H9 (cell line): ENCODE data around the gene EML5. TPM values are rescaled to one million over a fixed set of nuclear protein-coding genes. Genes with fewer than 3 reads are reported as not detected.

Source experiments
- DNase-seq: peaks from one replicate; pipeline ENCODE4 v3.0.0-alpha.2; 2017
- H2AFZ ChIP-seq: one replicate; pipeline ENCODE4 v1.6.1; 2013; ENCODE audit warnings: mild to moderate bottlenecking, low read length, control low read depth, moderate library complexity
- H2AK5ac ChIP-seq: 2 replicates; pipeline ENCODE4 v1.6.1; 2013; ENCODE audit warnings: low read length, control low read depth, mixed read lengths; ENCODE audit not compliant: insufficient read length
- H2BK120ac ChIP-seq: one replicate; pipeline ENCODE4 v1.6.1; 2013; ENCODE audit warnings: low read depth, mild to moderate bottlenecking, low read length, control low read depth, inconsistent platforms; ENCODE audit not compliant: poor library complexity, severe bottlenecking
- H2BK12ac ChIP-seq: 2 replicates; pipeline ENCODE4 v1.6.1; 2013; ENCODE audit warnings: low read length, control low read depth, mixed read lengths, low read depth; ENCODE audit not compliant: insufficient read length
- H2BK15ac ChIP-seq: 2 replicates; pipeline ENCODE4 v1.6.1; 2013; ENCODE audit warnings: low read depth, low read length, control low read depth
- H2BK20ac ChIP-seq: one replicate; pipeline ENCODE4 v1.6.1; 2013; ENCODE audit warnings: low read depth, mild to moderate bottlenecking, low read length, control low read depth, inconsistent platforms; ENCODE audit not compliant: poor library complexity, severe bottlenecking
- H2BK5ac ChIP-seq: 2 replicates; pipeline ENCODE4 v1.6.1; 2013; ENCODE audit warnings: low read length, control low read depth, mixed read lengths; ENCODE audit not compliant: insufficient read length
- H3K14ac ChIP-seq: 2 replicates; pipeline ENCODE4 v1.6.1; 2013; ENCODE audit warnings: low read length, control low read depth; ENCODE audit not compliant: insufficient read depth
- H3K18ac ChIP-seq: 2 replicates; pipeline ENCODE4 v1.6.1; 2013; ENCODE audit warnings: low read depth, mild to moderate bottlenecking, mixed read lengths, low read length, control low read depth; ENCODE audit not compliant: insufficient read length
- H3K23ac ChIP-seq: 2 replicates; pipeline ENCODE4 v1.6.1; 2013; ENCODE audit warnings: low read length, control low read depth, mixed read lengths, low read depth; ENCODE audit not compliant: insufficient read length
- H3K23me2 ChIP-seq: 2 replicates; pipeline ENCODE4 v1.6.1; 2013; ENCODE audit warnings: low read depth, mild to moderate bottlenecking, mixed read lengths, low read length, control low read depth; ENCODE audit not compliant: insufficient read length, poor library complexity, severe bottlenecking
- H3K27ac ChIP-seq: 2 replicates; pipeline ENCODE4 v1.5.1; 2013; ENCODE audit warnings: low read length, control low read depth, mixed read lengths, low read depth; ENCODE audit not compliant: insufficient read length
- H3K27me3 ChIP-seq: 2 replicates; pipeline ENCODE4 v1.6.1; 2013; ENCODE audit warnings: low read length, control low read depth, inconsistent platforms; ENCODE audit not compliant: insufficient read depth
- H3K4ac ChIP-seq: 2 replicates; pipeline ENCODE4 v1.6.1; 2013; ENCODE audit warnings: low read depth, mild to moderate bottlenecking, control low read depth, inconsistent platforms, low read length, moderate library complexity
- H3K4me1 ChIP-seq: 2 replicates; pipeline ENCODE4 v1.6.1; 2013; ENCODE audit warnings: low read length, control low read depth, inconsistent platforms; ENCODE audit not compliant: insufficient read depth
- H3K4me2 ChIP-seq: 2 replicates; pipeline ENCODE4 v1.6.1; 2013; ENCODE audit warnings: low read length, control low read depth, mixed read lengths; ENCODE audit not compliant: insufficient read length, insufficient read depth
- H3K56ac ChIP-seq: 2 replicates; pipeline ENCODE4 v1.6.1; 2013; ENCODE audit warnings: low read depth, mild to moderate bottlenecking, mixed read lengths, low read length, control low read depth; ENCODE audit not compliant: insufficient read length
- H3K79me1 ChIP-seq: 2 replicates; pipeline ENCODE4 v1.6.1; 2013; ENCODE audit warnings: low read depth, mild to moderate bottlenecking, moderate library complexity, low read length, control low read depth, inconsistent platforms; ENCODE audit not compliant: insufficient read depth, poor library complexity, severe bottlenecking
- H3K79me2 ChIP-seq: 2 replicates; pipeline ENCODE4 v1.6.1; 2013; ENCODE audit warnings: low read length, control low read depth, inconsistent platforms; ENCODE audit not compliant: insufficient read depth
- H3K9ac ChIP-seq: 2 replicates; pipeline ENCODE4 v1.6.1; 2013; ENCODE audit warnings: low read length, control low read depth, mixed read lengths; ENCODE audit not compliant: insufficient read length; ENCODE audit errors: extremely low read depth
- H3K9me3 ChIP-seq: one replicate; pipeline ENCODE4 v1.6.1; 2013; ENCODE audit warnings: low read depth, low read length, inconsistent platforms; ENCODE audit not compliant: control insufficient read depth
- H3T11ph ChIP-seq: one replicate; pipeline ENCODE4 v1.6.1; 2013; ENCODE audit warnings: mild to moderate bottlenecking, low read length, control low read depth, inconsistent platforms
- H4K20me1 ChIP-seq: one replicate; pipeline ENCODE4 v1.6.1; 2013; ENCODE audit not compliant: control insufficient read depth, insufficient read length, insufficient read depth
- H4K5ac ChIP-seq: 2 replicates; pipeline ENCODE4 v1.6.1; 2013; ENCODE audit warnings: low read depth, mild to moderate bottlenecking, mixed read lengths, low read length, control low read depth; ENCODE audit not compliant: insufficient read length
- H4K8ac ChIP-seq: replicated peaks from 2 replicates; pipeline ENCODE4 v1.6.1; 2013; ENCODE audit warnings: low read length, control low read depth, mixed read lengths, low read depth; ENCODE audit not compliant: insufficient read length
- H4K91ac ChIP-seq: 2 replicates; pipeline ENCODE4 v1.6.1; 2013; ENCODE audit warnings: low read depth, mild to moderate bottlenecking, moderate library complexity, mixed read lengths, low read length, control low read depth; ENCODE audit not compliant: insufficient read length
- H3K27ac Mint-ChIP-seq, 3 experiments: 2 replicates in 2 of 3; 3 replicates in 1 of 3; pipeline ENCODE4 v1.8.0; 2020 to 2021; ENCODE audit warnings: mixed read lengths in 3 of 3, mild to moderate bottlenecking in 1 of 3, moderate library complexity in 1 of 3
- H3K27me3 Mint-ChIP-seq: 2 replicates; pipeline ENCODE4 v1.8.0; 2021; ENCODE audit warnings: low read depth, mild to moderate bottlenecking, moderate library complexity, mixed read lengths
- H3K36me3 Mint-ChIP-seq, 3 experiments: 2 replicates in 2 of 3; 3 replicates in 1 of 3; pipeline ENCODE4 v1.8.0; 2020 to 2021; ENCODE audit warnings: low read depth in 3 of 3, mixed read lengths in 3 of 3; ENCODE audit not compliant: insufficient read depth in 1 of 3
- H3K4me1 Mint-ChIP-seq, 2 experiments: 2 replicates each; pipeline ENCODE4 v1.8.0; 2020; ENCODE audit warnings: mixed read lengths in 2 of 2
- H3K4me3 Mint-ChIP-seq, 2 experiments: 2 replicates in 1 of 2; 3 replicates in 1 of 2; pipeline ENCODE4 v1.8.0; 2020 to 2021; ENCODE audit warnings: mild to moderate bottlenecking in 2 of 2, mixed read lengths in 2 of 2, moderate library complexity in 1 of 2
- H3K9me3 Mint-ChIP-seq, 2 experiments: 2 replicates in 1 of 2; 3 replicates in 1 of 2; pipeline ENCODE4 v1.8.0; 2020; ENCODE audit warnings: mild to moderate bottlenecking in 2 of 2, mixed read lengths in 2 of 2, moderate library complexity in 1 of 2
- WGBS: extraction: QIAGEN DNeasy Blood & Tissue Kit; methylation state at CpG from one replicate; pipeline ENCODE4 v1.1.7; 2013; ENCODE audit warnings: missing lambda C conversion rate, low lambda C conversion rate, mixed read lengths; ENCODE audit not compliant: insufficient read length; ENCODE audit errors: extremely low coverage; 5-methylcytosine and 5-hydroxymethylcytosine counted together
- total RNA-seq: library from RNA; stranded (reverse); gene quantifications from 2 replicates; pipeline ENCODE4 v1.2.1, GENCODE V29; 2021
- TF ChIP-seq, protein P1 (sequence below): fragments of 200-600 bp; sonication (generic); conservative IDR thresholded peaks from 3 replicates; pipeline ENCODE4 v1.8.0; 2021; ENCODE audit warnings: antibody characterized with exemption, mild to moderate bottlenecking

EML5 gene
- total RNA-seq, 1 experiment from 2014 or later = 0.81 TPM

- H3K9me3 Mint-ChIP-seq = no peaks in the 10 kb centered on the region
- no peak overlapping the region for H2BK20ac ChIP-seq
- no peak overlapping the region for H3K27ac ChIP-seq
- no peaks in the 10 kb centered on the region for H3K36me3 Mint-ChIP-seq
- H3K9me3 ChIP-seq = no peaks in the 10 kb centered on the region
- H3K4me1 Mint-ChIP-seq = no peaks in the 10 kb centered on the region
- H3K79me1 ChIP-seq = no peaks in the 10 kb centered on the region
- no peaks in the 10 kb centered on the region for H3K27me3 ChIP-seq
- H2BK12ac ChIP-seq = no peak overlapping the region
- H3K4me3 Mint-ChIP-seq = no peak overlapping the region
- no peak overlapping the region for H3K56ac ChIP-seq
- H2BK15ac ChIP-seq = no peak overlapping the region
- no peak overlapping the region for H2AK5ac ChIP-seq
- H3K18ac ChIP-seq = no peak overlapping the region
- H3K79me2 ChIP-seq = no peaks in the 10 kb centered on the region
- H2BK120ac ChIP-seq = no peak overlapping the region
- H3K4me2 ChIP-seq = no peak overlapping the region
- no peak overlapping the region for H4K5ac ChIP-seq
- H3K27ac Mint-ChIP-seq = no peak overlapping the region
- H3K9ac ChIP-seq = no peak overlapping the region
- H3K4me1 ChIP-seq = no peaks in the 10 kb centered on the region
- DNase-seq = no peak
- no peak overlapping the region for H3T11ph ChIP-seq
- no peak overlapping the region for H2AFZ ChIP-seq
- TF ChIP-seq, protein P1, sequence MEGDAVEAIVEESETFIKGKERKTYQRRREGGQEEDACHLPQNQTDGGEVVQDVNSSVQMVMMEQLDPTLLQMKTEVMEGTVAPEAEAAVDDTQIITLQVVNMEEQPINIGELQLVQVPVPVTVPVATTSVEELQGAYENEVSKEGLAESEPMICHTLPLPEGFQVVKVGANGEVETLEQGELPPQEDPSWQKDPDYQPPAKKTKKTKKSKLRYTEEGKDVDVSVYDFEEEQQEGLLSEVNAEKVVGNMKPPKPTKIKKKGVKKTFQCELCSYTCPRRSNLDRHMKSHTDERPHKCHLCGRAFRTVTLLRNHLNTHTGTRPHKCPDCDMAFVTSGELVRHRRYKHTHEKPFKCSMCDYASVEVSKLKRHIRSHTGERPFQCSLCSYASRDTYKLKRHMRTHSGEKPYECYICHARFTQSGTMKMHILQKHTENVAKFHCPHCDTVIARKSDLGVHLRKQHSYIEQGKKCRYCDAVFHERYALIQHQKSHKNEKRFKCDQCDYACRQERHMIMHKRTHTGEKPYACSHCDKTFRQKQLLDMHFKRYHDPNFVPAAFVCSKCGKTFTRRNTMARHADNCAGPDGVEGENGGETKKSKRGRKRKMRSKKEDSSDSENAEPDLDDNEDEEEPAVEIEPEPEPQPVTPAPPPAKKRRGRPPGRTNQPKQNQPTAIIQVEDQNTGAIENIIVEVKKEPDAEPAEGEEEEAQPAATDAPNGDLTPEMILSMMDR = no peak
- H3K27me3 Mint-ChIP-seq = no peaks in the 10 kb centered on the region; the same call in 1 of the 2 replicates
- H3K4ac ChIP-seq = no peak overlapping the region
- no peak overlapping the region for H2BK5ac ChIP-seq
- no CpG with 5 or more reads among the region's 1 CpG for WGBS
- no peak overlapping the region for H4K8ac ChIP-seq
- H4K91ac ChIP-seq = no peak overlapping the region
- H3K23me2 ChIP-seq = no peaks in the 10 kb centered on the region
- no peaks in the 10 kb centered on the region for H4K20me1 ChIP-seq
- no peak overlapping the region for H3K14ac ChIP-seq
- no peak overlapping the region for H3K23ac ChIP-seq
Measured at GRCh38 chr14:88707088-88707487, 85.7 kb downstream of the EML5 start.
